ENCODE results near the gene CCDC88B. TPM values are rescaled to one million over a fixed set of nuclear protein-coding genes. Genes with fewer than 3 reads are reported as not detected.

The CCDC88B gene
- total RNA-seq, 2 experiments from 2014 or later = 58.4 to 71.3 TPM

DNA sequence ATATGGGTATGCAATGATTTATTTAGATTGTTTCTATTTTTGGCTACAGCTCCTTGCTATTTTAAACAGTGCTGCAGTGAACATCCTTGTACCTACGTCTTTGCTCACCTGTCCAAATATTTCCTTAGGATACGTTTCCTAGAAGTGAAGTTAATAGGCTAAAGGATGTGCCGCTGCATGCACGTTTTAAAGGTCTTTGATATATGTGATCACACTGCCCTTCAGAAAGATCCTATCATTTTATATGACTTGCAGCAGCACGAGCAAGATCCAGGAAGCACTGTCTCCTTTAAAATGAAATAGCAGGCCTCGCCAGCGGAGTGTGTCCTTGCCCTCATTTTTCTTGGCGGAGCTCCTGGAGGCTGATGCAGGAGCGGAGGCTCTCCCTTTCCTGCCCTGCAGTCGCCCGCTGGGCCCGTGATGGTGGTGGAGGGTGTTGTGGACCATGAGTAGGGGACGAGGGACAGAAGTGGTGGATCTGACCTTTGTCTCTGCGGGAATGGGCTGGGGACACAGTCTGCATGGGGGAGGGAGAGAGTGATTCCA, 38.4 kb downstream of the CCDC88B start:
- Mint-ChIP-seq H3K9me3 (ENCODE audit: low read depth) (no peaks in the 10 kb centered on the region), H3K36me3 (ENCODE audit: low read depth) (no peaks in the 10 kb centered on the region), H3K4me1 (peaks cover 4% of the 10 kb centered on the region), H3K27ac (no peak overlapping the region), H3K4me3 (no peak overlapping the region), H3K27me3 (no peaks in the 10 kb centered on the region)
- intact Hi-C loops (cut with DNase I, micrococcal nuclease) = no loop called here
- CTCF ChIA-PET = no interaction called here
- no peak for DNase-seq
- POLR2A ChIA-PET = no interaction called here
- no peak for ATAC-seq

DNA sequence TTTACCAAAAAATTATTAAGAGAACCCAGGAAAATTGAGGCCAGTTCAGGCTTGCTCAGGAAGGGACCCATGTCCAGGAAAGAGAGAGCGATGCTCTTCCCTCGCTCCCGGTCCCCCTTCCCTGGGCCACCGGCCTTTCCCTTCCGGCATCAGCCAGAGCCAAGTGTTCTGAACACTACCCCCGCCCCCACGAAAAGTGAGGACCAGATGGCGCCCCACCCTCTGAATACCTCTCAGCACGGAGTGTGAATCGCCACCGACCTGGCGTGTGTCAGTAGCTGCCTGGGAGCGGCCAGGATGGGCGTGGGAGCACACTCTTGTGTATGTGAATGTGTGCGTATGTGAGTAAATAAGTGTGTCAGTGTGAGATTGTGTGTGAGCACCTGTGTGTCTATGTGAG, 39.2 kb downstream of the CCDC88B start:
- CTCF ChIA-PET = no interaction called here
- H3K9me3 Mint-ChIP-seq (ENCODE audit: low read depth) = no peaks in the 10 kb centered on the region
- POLR2A ChIA-PET = no interaction called here

GRCh38 chr11:64379817-64380709, 40.1 kb downstream of the CCDC88B start:
- Mint-ChIP-seq H3K4me1 (peaks cover 4% of the 10 kb centered on the region), H3K27ac (no peak overlapping the region), H3K4me3 (no peak overlapping the region), H3K9me3 (ENCODE audit: low read depth) (no peaks in the 10 kb centered on the region), H3K27me3 (no peaks in the 10 kb centered on the region), H3K36me3 (ENCODE audit: low read depth) (no peaks in the 10 kb centered on the region)
- ChIA-PET CTCF (interaction anchor here (0.7 to 1.1 kb wide), 2 partner anchors 14 to 27 kb away, joined by 3 to 4 read pairs; no protein-coding TSS in a partner anchor), POLR2A (no interaction called here)
- ATAC-seq (no peak), DNase-seq (no peak)
- intact Hi-C loops (cut with DNase I, micrococcal nuclease) = no loop called here

More for the DNA sequence above, 39.2 kb downstream of the CCDC88B start:
- no peaks in the 10 kb centered on the region for H3K27me3 Mint-ChIP-seq
- ATAC-seq = no peak
- H3K4me1 Mint-ChIP-seq = peaks cover 4% of the 10 kb centered on the region
- H3K4me3 Mint-ChIP-seq = no peak overlapping the region
- no peak for DNase-seq
- intact Hi-C loops (cut with DNase I, micrococcal nuclease) = no loop called here
- H3K36me3 Mint-ChIP-seq (ENCODE audit: low read depth) = no peaks in the 10 kb centered on the region
- H3K27ac Mint-ChIP-seq = no peak overlapping the region

DNA sequence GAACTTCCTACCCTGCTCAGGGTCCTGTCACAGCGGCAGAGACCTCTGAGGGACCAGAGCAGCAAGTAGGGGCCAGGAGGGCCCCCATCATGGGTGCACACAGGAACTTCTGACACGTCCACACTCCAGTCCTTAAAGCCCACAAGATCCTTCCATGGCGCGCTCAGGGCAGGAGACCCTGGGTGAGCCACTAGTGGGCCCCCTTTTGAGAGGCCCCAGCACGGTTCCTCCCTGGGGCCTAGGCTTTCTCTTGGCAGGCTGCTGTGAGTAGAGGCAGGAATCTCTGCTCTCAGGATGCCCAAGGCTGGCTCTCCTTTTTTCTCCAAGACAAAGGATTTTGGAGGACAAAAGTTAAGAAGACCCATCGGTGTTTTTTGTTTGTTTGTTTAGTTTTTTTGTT, 41.3 kb downstream of the CCDC88B start:
- H3K9me3 Mint-ChIP-seq (ENCODE audit: low read depth) = no peaks in the 10 kb centered on the region
- no peaks in the 10 kb centered on the region for H3K27me3 Mint-ChIP-seq
- DNase-seq (no peak), ATAC-seq (no peak)
- ChIA-PET CTCF (interaction anchor here (1.1 kb wide), 1 partner anchor 29 kb away, joined by 3 read pairs; no protein-coding TSS in a partner anchor), POLR2A (no interaction called here)
- peaks cover 4% of the 10 kb centered on the region for H3K4me1 Mint-ChIP-seq
- no peaks in the 10 kb centered on the region for H3K36me3 Mint-ChIP-seq (ENCODE audit: low read depth)
- intact Hi-C loops (cut with DNase I, micrococcal nuclease) = no loop called here
- no peak overlapping the region for H3K27ac Mint-ChIP-seq
- no peak overlapping the region for H3K4me3 Mint-ChIP-seq

DNA sequence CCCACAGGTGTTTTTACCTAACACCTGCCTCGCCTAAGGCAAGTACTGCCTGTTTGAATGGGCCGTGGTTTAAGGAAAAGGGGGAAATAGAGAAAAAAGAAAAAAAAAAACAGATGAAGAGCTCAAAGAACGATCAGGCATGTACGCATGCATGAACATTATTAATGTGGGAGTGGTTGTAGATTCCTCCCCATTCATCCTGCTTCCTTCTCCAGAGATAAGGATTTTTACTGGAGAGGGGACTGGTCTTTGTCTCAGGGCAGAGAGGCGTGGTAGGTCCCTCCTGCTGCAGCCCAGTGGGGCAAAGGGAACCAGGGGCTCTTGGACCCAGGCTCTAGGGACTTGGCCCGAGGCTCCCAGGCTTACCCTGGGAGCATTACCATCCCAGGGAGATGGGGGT, 42.0 kb downstream of the CCDC88B start:
- peaks cover 6% of the 10 kb centered on the region for H3K4me1 Mint-ChIP-seq
- no peaks in the 10 kb centered on the region for H3K9me3 Mint-ChIP-seq (ENCODE audit: low read depth)
- H3K27me3 Mint-ChIP-seq = no peaks in the 10 kb centered on the region
- intact Hi-C loops (cut with DNase I, micrococcal nuclease) = no loop called here
- H3K36me3 Mint-ChIP-seq (ENCODE audit: low read depth) = no peaks in the 10 kb centered on the region
- no peak for DNase-seq
- ChIA-PET POLR2A (no interaction called here), CTCF (no interaction called here)
- no peak overlapping the region for H3K4me3 Mint-ChIP-seq
- no peak for ATAC-seq
- H3K27ac Mint-ChIP-seq = no peak overlapping the region

- CTCF ChIA-PET = no interaction called here
- POLR2A ChIA-PET = no interaction called here
These were observed 42.6 kb downstream of the CCDC88B start for GRCh38 chr11:64382586-64382985.

GRCh38 chr11:64383580-64383979, 43.6 kb downstream of the CCDC88B start:
- DNase-seq (no peak), ATAC-seq (no peak)
- no peak overlapping the region for H3K27ac Mint-ChIP-seq
- intact Hi-C loops (cut with DNase I, micrococcal nuclease) = no loop called here
- POLR2A ChIA-PET = no interaction called here
- H3K9me3 Mint-ChIP-seq (ENCODE audit: low read depth) = no peaks in the 10 kb centered on the region
- CTCF ChIA-PET = no interaction called here
- H3K4me1 Mint-ChIP-seq = peaks cover 6% of the 10 kb centered on the region
- H3K27me3 Mint-ChIP-seq = no peaks in the 10 kb centered on the region
- no peaks in the 10 kb centered on the region for H3K36me3 Mint-ChIP-seq (ENCODE audit: low read depth)
- no peak overlapping the region for H3K4me3 Mint-ChIP-seq

More at GRCh38 chr11:64382586-64382985, 42.6 kb downstream of the CCDC88B start:
- intact Hi-C loops (cut with DNase I, micrococcal nuclease) = no loop called here
- H3K36me3 Mint-ChIP-seq (ENCODE audit: low read depth) = no peaks in the 10 kb centered on the region
- DNase-seq (no peak), ATAC-seq (no peak)
- no peak overlapping the region for H3K27ac Mint-ChIP-seq
- H3K4me3 Mint-ChIP-seq = no peak overlapping the region
- no peaks in the 10 kb centered on the region for H3K27me3 Mint-ChIP-seq
- peaks cover 6% of the 10 kb centered on the region for H3K4me1 Mint-ChIP-seq
- H3K9me3 Mint-ChIP-seq (ENCODE audit: low read depth) = no peaks in the 10 kb centered on the region

DNA sequence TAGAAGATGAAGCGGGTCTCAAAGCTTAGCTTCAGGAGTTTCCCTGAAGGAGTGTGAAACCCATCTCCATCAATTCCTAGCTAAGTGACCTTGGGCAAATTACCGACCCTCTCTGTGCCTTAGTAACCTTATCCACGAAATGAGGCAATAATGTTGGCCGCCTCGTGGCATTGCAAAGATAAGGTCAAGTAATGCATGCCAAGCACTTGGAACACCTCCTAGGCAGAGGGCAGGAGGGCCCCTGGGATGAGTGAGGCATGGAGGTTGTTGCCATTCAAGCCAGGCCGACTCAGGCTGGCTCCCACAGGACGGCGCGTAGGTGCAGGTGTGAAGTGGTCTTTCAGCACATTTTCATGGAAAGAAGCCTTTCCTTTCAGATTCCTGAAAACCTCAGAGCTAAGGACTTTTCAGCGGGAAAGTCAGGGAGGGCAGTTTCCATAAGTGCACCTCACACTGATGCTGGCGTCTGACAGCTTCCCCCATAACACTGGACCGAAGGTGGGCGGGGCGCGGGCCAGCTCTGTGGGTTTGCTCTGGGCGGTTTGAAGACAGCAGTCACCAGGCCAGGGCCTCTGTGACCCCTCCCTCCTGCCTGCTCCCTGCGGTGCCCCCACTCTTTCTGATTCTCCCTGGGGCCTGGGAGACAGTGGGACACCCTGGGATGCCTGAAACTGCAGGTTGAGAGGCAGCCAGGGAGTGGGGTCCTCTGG, 44.2 kb downstream of the CCDC88B start:
- Mint-ChIP-seq H3K9me3 (ENCODE audit: low read depth) (no peaks in the 10 kb centered on the region), H3K27ac (no peak overlapping the region), H3K4me1 (peaks cover 6% of the 10 kb centered on the region), H3K27me3 (no peaks in the 10 kb centered on the region), H3K4me3 (no peak overlapping the region), H3K36me3 (ENCODE audit: low read depth) (no peaks in the 10 kb centered on the region)
- ChIA-PET POLR2A (no interaction called here), CTCF (no interaction called here)
- intact Hi-C loops (cut with DNase I, micrococcal nuclease) = no loop called here
- DNase-seq = no peak
- ATAC-seq = no peak

DNA sequence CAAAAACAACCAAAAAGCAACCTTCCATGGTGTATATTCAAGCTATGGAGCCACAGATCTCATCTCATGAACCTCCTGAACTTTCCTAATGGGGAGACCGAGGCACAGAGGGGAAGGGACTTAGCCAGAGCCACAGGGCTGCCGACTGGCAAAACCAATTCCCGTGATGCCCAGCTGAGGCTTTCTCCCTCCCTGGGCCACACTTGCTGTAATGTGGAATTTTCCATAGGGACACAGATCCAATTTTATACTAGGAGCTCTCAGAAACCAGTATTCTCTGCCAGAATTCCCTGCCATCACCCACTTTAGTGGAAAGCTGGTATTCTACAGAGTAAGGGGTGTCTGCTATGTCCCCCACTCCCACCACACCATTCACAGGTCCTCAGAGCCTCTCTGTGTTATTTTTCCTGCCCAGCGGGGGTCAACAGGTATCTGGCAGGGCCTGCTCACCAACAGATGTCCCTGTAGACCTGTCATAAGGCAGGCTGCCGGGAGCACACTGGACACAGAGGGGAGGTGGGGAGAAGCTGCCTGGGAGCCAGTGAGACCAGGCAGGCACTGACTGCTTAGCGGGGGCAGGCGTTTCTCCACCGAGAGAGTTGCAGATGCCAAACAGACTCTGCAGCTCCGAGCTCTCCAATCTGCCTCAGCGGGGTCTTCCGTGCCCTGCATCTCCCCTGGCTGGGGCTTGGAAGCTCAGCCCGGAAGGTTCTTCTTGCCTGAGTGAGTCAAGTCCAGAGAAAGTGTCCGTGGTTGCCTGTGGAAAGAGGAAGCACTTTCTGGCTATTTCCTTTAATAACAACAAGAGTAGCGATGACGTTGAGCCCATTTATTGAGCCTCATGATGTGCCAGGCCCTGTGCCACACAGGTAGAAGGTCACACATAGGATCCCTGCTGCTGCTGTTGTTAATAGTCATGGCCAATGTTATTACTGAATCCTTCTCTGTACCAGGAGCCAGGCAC, 45.3 kb downstream of the CCDC88B start:
- peaks cover 4% of the 10 kb centered on the region for H3K9me3 Mint-ChIP-seq (ENCODE audit: low read depth)
- H3K4me3 Mint-ChIP-seq = no peak overlapping the region
- H3K27ac Mint-ChIP-seq = no peak overlapping the region
- CTCF ChIA-PET = interaction anchor here (0.9 kb wide), 1 partner anchor 29 kb away, joined by 3 read pairs; no protein-coding TSS in a partner anchor
- no peaks in the 10 kb centered on the region for H3K27me3 Mint-ChIP-seq
- DNase-seq (no peak), ATAC-seq (no peak)
- intact Hi-C loops (cut with DNase I, micrococcal nuclease) = no loop called here
- POLR2A ChIA-PET = no interaction called here
- no peaks in the 10 kb centered on the region for H3K36me3 Mint-ChIP-seq (ENCODE audit: low read depth)
- H3K4me1 Mint-ChIP-seq = peaks cover 6% of the 10 kb centered on the region

DNA sequence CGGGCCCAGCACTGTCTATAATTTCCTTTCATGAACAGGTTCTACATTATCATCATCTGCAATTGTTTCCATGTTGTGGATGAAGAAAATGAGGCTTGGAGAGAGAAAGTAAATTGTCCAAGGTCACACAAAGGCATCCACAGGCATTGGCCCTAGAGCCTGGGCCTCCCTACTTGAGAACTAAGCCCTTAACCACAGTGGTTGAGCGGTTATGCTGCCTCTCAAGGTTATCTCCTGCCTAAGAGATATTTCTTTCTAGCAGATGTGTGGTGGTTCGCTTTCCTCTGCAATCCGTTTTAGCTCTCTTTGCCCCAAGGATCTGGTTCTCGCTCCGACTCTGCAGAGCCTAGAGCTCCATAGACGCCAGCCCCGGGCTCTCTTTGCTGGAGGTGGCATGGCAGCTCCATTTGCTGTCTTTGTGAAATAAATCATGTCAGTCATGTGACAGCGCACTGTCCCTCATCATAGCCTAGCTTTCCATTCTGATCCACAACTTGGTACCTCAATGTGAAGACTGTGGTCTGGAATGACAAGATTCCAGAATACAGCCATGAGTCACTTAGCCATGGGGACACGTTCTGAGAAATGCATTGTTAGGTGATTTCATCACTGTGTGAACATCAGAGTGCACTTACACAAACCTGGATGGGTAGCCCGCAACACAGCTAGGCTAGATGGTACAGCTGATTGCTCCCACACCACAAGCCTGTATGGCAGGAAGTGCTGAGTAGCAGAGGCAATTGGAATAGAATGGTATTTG, 46.1 kb downstream of the CCDC88B start:
- peak; percentile 22 for DNase-seq

More for the DNA sequence above, 46.1 kb downstream of the CCDC88B start:
- intact Hi-C loops (cut with DNase I, micrococcal nuclease) = no loop called here
- H3K9me3 Mint-ChIP-seq (ENCODE audit: low read depth) = peaks cover 4% of the 10 kb centered on the region
- no peak overlapping the region for H3K4me3 Mint-ChIP-seq
- ChIA-PET CTCF (interaction anchor here (0.9 kb wide), 1 partner anchor 30 kb away, joined by 3 read pairs; no protein-coding TSS in a partner anchor), POLR2A (no interaction called here)
- peaks cover 6% of the 10 kb centered on the region for H3K4me1 Mint-ChIP-seq
- H3K36me3 Mint-ChIP-seq (ENCODE audit: low read depth) = no peaks in the 10 kb centered on the region
- ATAC-seq = peak; percentile 36
- no peak overlapping the region for H3K27ac Mint-ChIP-seq
- no peaks in the 10 kb centered on the region for H3K27me3 Mint-ChIP-seq
